Dendritic cell treated with granulocyte-macrophage colony-stimulating factor and Interleukin-4, amounts not matched to agents 40 ng/mL and 50 ng/mL, for 4 days (primary cell): Measurements from ENCODE around the gene STOML1.

Source experiments
- H3K27ac Mint-ChIP-seq: one replicate; pipeline ENCODE4 v1.8.0; 2022; ENCODE audit warnings: mild to moderate bottlenecking, mixed read lengths
- H3K27me3 Mint-ChIP-seq: one replicate; pipeline ENCODE4 v1.8.0; 2022; ENCODE audit warnings: mild to moderate bottlenecking, mixed read lengths
- H3K36me3 Mint-ChIP-seq: one replicate; pipeline ENCODE4 v1.8.0; 2022; ENCODE audit warnings: low read depth, mixed read lengths
- H3K4me1 Mint-ChIP-seq: one replicate; pipeline ENCODE4 v1.8.0; 2022; ENCODE audit warnings: low read depth, mixed read lengths
- H3K4me3 Mint-ChIP-seq: one replicate; pipeline ENCODE4 v1.8.0; 2022; ENCODE audit warnings: mild to moderate bottlenecking, moderate library complexity, mixed read lengths
- H3K9me3 Mint-ChIP-seq: one replicate; pipeline ENCODE4 v1.8.0; 2022; ENCODE audit warnings: mixed read lengths
- intact Hi-C: fragments of 100-400 bp; cut with micrococcal nuclease; formaldehyde crosslinking; loops from one replicate; pipeline ENCODE4 v1.15.0; 2022

Gene STOML1

GRCh38 chr15:74032046-74032445 is 40.0 kb upstream of the STOML1 start:
- Mint-ChIP-seq H3K36me3 (peaks cover 93% of the 10 kb centered on the region), H3K4me1 (peaks cover 13% of the 10 kb centered on the region), H3K27me3 (no peaks in the 10 kb centered on the region), H3K9me3 (no peaks in the 10 kb centered on the region), H3K4me3 (no peak overlapping the region), H3K27ac (peak overlapping the region; percentile 62)
- intact Hi-C loops, result no loop called here

GRCh38 chr15:74028646-74029045 is 36.6 kb upstream of the STOML1 start:
- intact Hi-C loops, result no loop called here
- Mint-ChIP-seq H3K4me1 (peaks cover 13% of the 10 kb centered on the region), H3K36me3 (peaks cover 90% of the 10 kb centered on the region), H3K4me3 (no peak overlapping the region), H3K9me3 (no peaks in the 10 kb centered on the region), H3K27me3 (no peaks in the 10 kb centered on the region), H3K27ac (no peak overlapping the region)

- Mint-ChIP-seq H3K27me3 (no peaks in the 10 kb centered on the region), H3K9me3 (no peaks in the 10 kb centered on the region), H3K27ac (no peak overlapping the region), H3K4me3 (no peak overlapping the region), H3K36me3 (peaks cover 90% of the 10 kb centered on the region), H3K4me1 (peaks cover 9% of the 10 kb centered on the region)
- intact Hi-C loops, result no loop called here
Measured at GRCh38 chr15:74027688-74028087, 35.6 kb upstream of the STOML1 start.

- H3K4me1 Mint-ChIP-seq, result no peaks in the 10 kb centered on the region
- peaks cover 91% of the 10 kb centered on the region for H3K36me3 Mint-ChIP-seq
- intact Hi-C loops, result no loop called here
- H3K4me3 Mint-ChIP-seq, result no peak overlapping the region
- H3K27me3 Mint-ChIP-seq, result no peaks in the 10 kb centered on the region
- H3K27ac Mint-ChIP-seq, result no peak overlapping the region
- no peaks in the 10 kb centered on the region for H3K9me3 Mint-ChIP-seq
Measured at GRCh38 chr15:74025436-74025835, 33.3 kb upstream of the STOML1 start.

- Mint-ChIP-seq H3K9me3 (no peaks in the 10 kb centered on the region), H3K4me3 (no peak overlapping the region), H3K27me3 (no peaks in the 10 kb centered on the region), H3K4me1 (no peaks in the 10 kb centered on the region), H3K36me3 (peaks cover 88% of the 10 kb centered on the region), H3K27ac (no peak overlapping the region)
- intact Hi-C loops, result no loop called here
Measured at GRCh38 chr15:74024687-74025086, 32.6 kb upstream of the STOML1 start.

GRCh38 chr15:74022706-74023470 is 30.8 kb upstream of the STOML1 start:
- intact Hi-C loops, result no loop called here
- H3K27ac Mint-ChIP-seq, result no peak overlapping the region
- no peaks in the 10 kb centered on the region for H3K9me3 Mint-ChIP-seq
- no peaks in the 10 kb centered on the region for H3K27me3 Mint-ChIP-seq
- peaks cover 5% of the 10 kb centered on the region for H3K4me1 Mint-ChIP-seq
- H3K4me3 Mint-ChIP-seq, result no peak overlapping the region
- peaks cover 71% of the 10 kb centered on the region for H3K36me3 Mint-ChIP-seq

GRCh38 chr15:74019734-74020133 is 27.6 kb upstream of the STOML1 start:
- peaks cover 8% of the 10 kb centered on the region for H3K4me1 Mint-ChIP-seq
- peaks cover 52% of the 10 kb centered on the region for H3K36me3 Mint-ChIP-seq
- no peak overlapping the region for H3K27ac Mint-ChIP-seq
- H3K9me3 Mint-ChIP-seq, result no peaks in the 10 kb centered on the region
- no peak overlapping the region for H3K4me3 Mint-ChIP-seq
- intact Hi-C loops, result no loop called here
- H3K27me3 Mint-ChIP-seq, result no peaks in the 10 kb centered on the region

GRCh38 chr15:74013374-74013894 is 21.3 kb upstream of the STOML1 start:
- intact Hi-C loops, result no loop called here
- no peaks in the 10 kb centered on the region for H3K9me3 Mint-ChIP-seq
- H3K4me1 Mint-ChIP-seq, result peaks cover 37% of the 10 kb centered on the region
- peaks cover 37% of the 10 kb centered on the region for H3K36me3 Mint-ChIP-seq
- no peak overlapping the region for H3K4me3 Mint-ChIP-seq
- H3K27me3 Mint-ChIP-seq, result no peaks in the 10 kb centered on the region
- H3K27ac Mint-ChIP-seq, result no peak overlapping the region

GRCh38 chr15:74011610-74012009 is 19.5 kb upstream of the STOML1 start:
- H3K4me3 Mint-ChIP-seq, result no peak overlapping the region
- peaks cover 55% of the 10 kb centered on the region for H3K4me1 Mint-ChIP-seq
- no peaks in the 10 kb centered on the region for H3K27me3 Mint-ChIP-seq
- peaks cover 54% of the 10 kb centered on the region for H3K36me3 Mint-ChIP-seq
- H3K27ac Mint-ChIP-seq, result no peak overlapping the region
- intact Hi-C loops, result no loop called here
- H3K9me3 Mint-ChIP-seq, result no peaks in the 10 kb centered on the region

- intact Hi-C loops, result no loop called here
- Mint-ChIP-seq H3K27ac (no peak overlapping the region), H3K27me3 (no peaks in the 10 kb centered on the region), H3K4me1 (peaks cover 61% of the 10 kb centered on the region), H3K9me3 (no peaks in the 10 kb centered on the region), H3K4me3 (no peak overlapping the region), H3K36me3 (peaks cover 60% of the 10 kb centered on the region)
Measured at GRCh38 chr15:74010929-74011540, 18.9 kb upstream of the STOML1 start.

GRCh38 chr15:74008901-74009300 is 16.8 kb upstream of the STOML1 start:
- H3K9me3 Mint-ChIP-seq, result no peaks in the 10 kb centered on the region
- peak overlapping the region; percentile 48 for H3K27ac Mint-ChIP-seq
- intact Hi-C loops, result no loop called here
- H3K4me3 Mint-ChIP-seq, result no peak overlapping the region
- H3K27me3 Mint-ChIP-seq, result no peaks in the 10 kb centered on the region
- H3K36me3 Mint-ChIP-seq, result peaks cover 60% of the 10 kb centered on the region
- H3K4me1 Mint-ChIP-seq, result peaks cover 64% of the 10 kb centered on the region

GRCh38 chr15:74007820-74008371 is 15.8 kb upstream of the STOML1 start:
- intact Hi-C loops, result no loop called here
- Mint-ChIP-seq H3K27me3 (no peaks in the 10 kb centered on the region), H3K36me3 (peaks cover 68% of the 10 kb centered on the region), H3K9me3 (no peaks in the 10 kb centered on the region), H3K27ac (peak overlapping the region; percentile 48), H3K4me1 (peaks cover 69% of the 10 kb centered on the region), H3K4me3 (no peak overlapping the region)

- Mint-ChIP-seq H3K9me3 (no peaks in the 10 kb centered on the region), H3K4me1 (peaks cover 69% of the 10 kb centered on the region), H3K27me3 (no peaks in the 10 kb centered on the region), H3K4me3 (peak overlapping the region; percentile 9), H3K36me3 (peaks cover 75% of the 10 kb centered on the region), H3K27ac (peak overlapping the region; percentile 48)
- intact Hi-C loops, result no loop called here
Measured at GRCh38 chr15:74006774-74007639, 14.9 kb upstream of the STOML1 start.

GRCh38 chr15:73997986-73998385 is 5.9 kb upstream of the STOML1 start:
- Mint-ChIP-seq H3K4me1 (peaks cover 38% of the 10 kb centered on the region), H3K27ac (no peak overlapping the region), H3K4me3 (no peak overlapping the region), H3K9me3 (no peaks in the 10 kb centered on the region), H3K36me3 (peaks cover 60% of the 10 kb centered on the region), H3K27me3 (no peaks in the 10 kb centered on the region)
- intact Hi-C loops, result no loop called here
